NT2/D1 (cell line): Measurements from ENCODE around the gene ASCC2.

Source experiments
- DNase-seq: peaks from one replicate; pipeline ENCODE4 v3.0.0-alpha.2; 2011; ENCODE audit warnings: low read depth, low spot score
- H3K27me3 ChIP-seq: 2 replicates; pipeline ENCODE4 v1.6.0; 2011; ENCODE audit warnings: mild to moderate bottlenecking; ENCODE audit not compliant: insufficient read length, insufficient read depth
- H3K36me3 ChIP-seq: 2 replicates; pipeline ENCODE4 v1.6.1; 2011; ENCODE audit warnings: mild to moderate bottlenecking, low read length, mixed read lengths; ENCODE audit not compliant: insufficient read depth, insufficient read length
- H3K4me1 ChIP-seq: 2 replicates; pipeline ENCODE4 v1.5.1; 2011; ENCODE audit not compliant: insufficient read depth, insufficient read length
- H3K4me3 ChIP-seq: 2 replicates; pipeline ENCODE4 v1.5.1; 2011; ENCODE audit warnings: low read depth; ENCODE audit not compliant: insufficient read length
- H3K9ac ChIP-seq: 2 replicates; pipeline ENCODE4 v1.6.0; 2011; ENCODE audit warnings: low read depth; ENCODE audit not compliant: insufficient read length
- H3K9me3 ChIP-seq: 2 replicates; pipeline ENCODE4 v1.5.1; 2011; ENCODE audit warnings: mild to moderate bottlenecking, low read length; ENCODE audit not compliant: insufficient read depth
- SUZ12 ChIP-seq: IDR thresholded peaks from 2 replicates; pipeline ENCODE4 v1.6.1; 2011; ENCODE audit not compliant: insufficient read length, insufficient read depth; ENCODE audit errors: extremely low read depth
- YY1 ChIP-seq: IDR thresholded peaks from 2 replicates; pipeline ENCODE4 v1.6.1; 2011; ENCODE audit not compliant: insufficient read length, insufficient read depth
- ZNF274 ChIP-seq: IDR thresholded peaks from 2 replicates; pipeline ENCODE4 v1.6.1; 2011; ENCODE audit warnings: mild to moderate bottlenecking, low read depth, low read length

ASCC2 gene

GRCh38 chr22:29751669-29752068, 86.4 kb downstream of the ASCC2 start:
- Histone ChIP-seq H3K4me1 (peaks cover 2% of the 10 kb centered on the region), H3K9ac (no peak overlapping the region), H3K4me3 (no peak overlapping the region), H3K27me3 (no peaks in the 10 kb centered on the region), H3K36me3 (peaks cover 8% of the 10 kb centered on the region), H3K9me3 (no peaks in the 10 kb centered on the region)
- no peak for DNase-seq
- TF ChIP-seq ZNF274 (no peak), YY1 (no peak), SUZ12 (no peak)

- Histone ChIP-seq H3K36me3 (peaks cover 8% of the 10 kb centered on the region), H3K4me3 (no peak overlapping the region), H3K9ac (no peak overlapping the region), H3K4me1 (peaks cover 2% of the 10 kb centered on the region), H3K9me3 (no peaks in the 10 kb centered on the region), H3K27me3 (no peaks in the 10 kb centered on the region)
- no peak for DNase-seq
- TF ChIP-seq ZNF274 (no peak), SUZ12 (no peak), YY1 (no peak)
Observed at GRCh38 chr22:29750559-29751538, 87.2 kb downstream of the ASCC2 start.

GRCh38 chr22:29750029-29750428, 88.0 kb downstream of the ASCC2 start:
- Histone ChIP-seq H3K9me3 (no peaks in the 10 kb centered on the region), H3K9ac (no peak overlapping the region), H3K4me3 (no peak overlapping the region), H3K36me3 (peaks cover 11% of the 10 kb centered on the region), H3K27me3 (no peaks in the 10 kb centered on the region), H3K4me1 (peaks cover 2% of the 10 kb centered on the region)
- DNase-seq = no peak
- no peak for TF ChIP-seq ZNF274
- TF ChIP-seq SUZ12 = no peak
- no peak for TF ChIP-seq YY1

GRCh38 chr22:29748248-29748893, 89.7 kb downstream of the ASCC2 start:
- H3K9me3 ChIP-seq = no peaks in the 10 kb centered on the region
- H3K36me3 ChIP-seq = peaks cover 14% of the 10 kb centered on the region
- H3K4me1 ChIP-seq = peaks cover 2% of the 10 kb centered on the region
- no peaks in the 10 kb centered on the region for H3K27me3 ChIP-seq
- no peak for DNase-seq
- no peak overlapping the region for H3K9ac ChIP-seq
- no peak for TF ChIP-seq SUZ12
- TF ChIP-seq ZNF274 = no peak
- no peak for TF ChIP-seq YY1
- no peak overlapping the region for H3K4me3 ChIP-seq

GRCh38 chr22:29747832-29748231, 90.2 kb downstream of the ASCC2 start:
- TF ChIP-seq SUZ12 (no peak), YY1 (no peak), ZNF274 (no peak)
- no peak overlapping the region for H3K4me3 ChIP-seq
- no peaks in the 10 kb centered on the region for H3K9me3 ChIP-seq
- DNase-seq = no peak
- H3K36me3 ChIP-seq = peaks cover 14% of the 10 kb centered on the region
- no peak overlapping the region for H3K9ac ChIP-seq
- H3K4me1 ChIP-seq = peaks cover 2% of the 10 kb centered on the region
- no peaks in the 10 kb centered on the region for H3K27me3 ChIP-seq

- H3K27me3 ChIP-seq = no peaks in the 10 kb centered on the region
- DNase-seq = no peak
- H3K9ac ChIP-seq = no peak overlapping the region
- no peaks in the 10 kb centered on the region for H3K9me3 ChIP-seq
- no peak overlapping the region for H3K4me3 ChIP-seq
- H3K4me1 ChIP-seq = peaks cover 2% of the 10 kb centered on the region
- TF ChIP-seq ZNF274 (no peak), YY1 (no peak), SUZ12 (no peak)
- peaks cover 14% of the 10 kb centered on the region for H3K36me3 ChIP-seq
Observed at GRCh38 chr22:29744902-29745301, 93.2 kb downstream of the ASCC2 start.

- Histone ChIP-seq H3K9me3 (no peaks in the 10 kb centered on the region), H3K27me3 (no peaks in the 10 kb centered on the region), H3K9ac (no peak overlapping the region), H3K4me3 (no peak overlapping the region), H3K36me3 (peaks cover 6% of the 10 kb centered on the region), H3K4me1 (peaks cover 9% of the 10 kb centered on the region)
- TF ChIP-seq SUZ12 (no peak), YY1 (no peak), ZNF274 (no peak)
- DNase-seq = no peak
Observed at GRCh38 chr22:29742326-29742725, 95.7 kb downstream of the ASCC2 start.
